ENCODE results near the gene NES. TPM values are rescaled to one million over a fixed set of nuclear protein-coding genes. Genes with fewer than 3 reads are reported as not detected.

The NES gene
- total RNA-seq, 4 donors from 2014 or later: 7.8 to 28.8 (median 13.5) TPM

DNA sequence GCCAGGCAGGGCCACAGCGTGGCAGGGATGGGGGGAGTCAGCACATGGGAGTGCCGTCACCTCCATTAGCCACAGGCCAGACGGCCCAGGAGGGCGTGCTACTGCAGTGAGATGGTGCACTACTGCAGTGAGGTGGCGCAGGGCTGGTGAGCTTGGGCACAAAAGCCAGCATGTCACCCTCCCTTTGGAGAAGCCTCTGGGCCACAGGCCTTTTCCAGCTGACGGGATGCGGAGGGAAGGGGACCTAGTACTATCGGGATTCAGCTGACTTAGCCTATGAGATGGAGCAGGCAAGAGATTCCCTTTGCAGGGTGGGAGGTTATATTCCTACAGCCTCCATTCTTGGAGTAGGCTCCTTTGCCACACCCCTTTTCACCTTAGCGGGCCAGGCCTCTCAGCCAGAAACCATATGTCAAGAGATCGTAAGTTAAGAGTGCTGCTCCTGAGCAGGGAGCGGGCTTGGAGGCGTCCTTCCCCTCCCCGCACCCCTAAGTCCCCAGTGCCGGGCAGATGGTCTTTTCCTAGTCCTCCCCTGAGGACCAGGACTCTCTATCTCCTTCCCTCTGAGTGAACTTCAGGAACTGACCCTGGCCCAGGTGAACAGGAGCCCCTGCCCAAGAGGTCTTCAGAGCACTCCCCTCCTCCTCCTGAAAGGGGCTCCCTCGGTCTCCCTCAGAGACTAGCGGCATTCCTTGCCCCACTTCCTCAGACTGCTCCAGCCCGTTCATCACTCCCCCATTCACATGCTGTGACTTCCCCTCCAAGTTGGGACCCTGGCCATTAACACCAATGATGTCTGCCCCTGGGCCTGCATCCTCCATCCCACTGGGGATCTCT, 8.2 kb downstream of the NES start:
- TF ChIP-seq CTCF (IDR thresholded peaks at IDR 0.05; ENCODE audit: low read depth): no peak

- no peak for TF ChIP-seq CTCF (IDR thresholded peaks at IDR 0.05; ENCODE audit: low read depth)
Observed at GRCh38 chr1:156667968-156668709, 9.1 kb downstream of the NES start.

DNA sequence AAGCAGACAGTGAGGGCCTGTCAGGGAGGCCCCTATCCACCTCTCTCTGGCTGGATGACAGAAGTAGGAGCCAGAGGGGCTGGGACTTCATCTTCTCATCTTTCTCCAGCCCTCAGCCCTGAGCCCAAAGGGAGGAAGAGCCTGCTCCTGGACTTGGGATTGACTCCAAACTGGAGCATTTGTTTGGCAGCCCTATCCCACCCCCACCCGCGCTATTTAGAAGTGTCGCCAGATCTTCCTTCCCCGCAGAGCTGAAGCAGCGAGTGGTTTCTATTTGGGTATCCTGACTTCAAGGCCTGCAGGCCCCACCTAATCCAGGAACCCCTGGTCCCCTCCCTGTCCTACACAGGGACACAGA, 9.6 kb downstream of the NES start:
- no peak for TF ChIP-seq CTCF (IDR thresholded peaks at IDR 0.05; ENCODE audit: low read depth)

- TF ChIP-seq CTCF (IDR thresholded peaks at IDR 0.05; ENCODE audit: low read depth): no peak
Observed at GRCh38 chr1:156666862-156667609, 10.2 kb downstream of the NES start.

GRCh38 chr1:156665539-156665938, 11.7 kb downstream of the NES start:
- no peak for TF ChIP-seq CTCF (IDR thresholded peaks at IDR 0.05; ENCODE audit: low read depth)

DNA sequence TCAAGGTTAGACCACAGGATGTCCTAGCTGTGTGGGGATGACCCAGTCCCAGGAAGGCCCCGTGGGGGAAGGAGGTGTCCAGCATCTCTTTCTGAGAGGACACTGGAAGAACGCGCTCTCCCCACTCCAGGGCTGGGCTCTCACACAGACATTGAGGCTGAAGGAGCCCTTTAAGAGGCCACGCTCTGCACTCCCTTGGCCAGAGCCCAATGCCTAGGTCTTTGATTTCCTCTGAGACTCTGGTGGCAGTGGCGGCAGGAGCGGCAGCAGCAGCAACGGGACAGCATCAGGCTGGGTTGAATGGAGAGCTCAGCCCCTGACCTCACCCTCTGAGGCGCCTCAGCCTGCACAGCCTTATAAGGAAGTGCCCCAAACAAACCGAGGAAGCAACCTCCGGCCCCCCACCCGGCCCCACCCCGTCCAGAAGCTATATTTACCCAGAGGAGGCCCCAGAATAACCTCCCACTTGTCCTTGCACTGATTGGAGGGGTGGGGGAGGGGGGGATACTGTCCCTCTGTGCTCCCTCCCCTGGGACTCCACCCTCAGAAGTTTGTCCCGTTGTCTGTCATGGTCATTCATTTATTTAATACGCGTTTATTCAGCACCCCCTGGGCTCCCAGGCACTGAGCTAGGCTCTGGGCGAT, 12.3 kb downstream of the NES start:
- TF ChIP-seq CTCF (IDR thresholded peaks at IDR 0.05; ENCODE audit: low read depth): no peak
